Measurements from ENCODE around the gene ZNF778. TPM values are rescaled to one million over a fixed set of nuclear protein-coding genes. Genes with fewer than 3 reads are reported as not detected.

ZNF778 gene
- total RNA-seq, 4 donors from 2014 or later: 11.2 to 17.2 (median 13.9) TPM

DNA sequence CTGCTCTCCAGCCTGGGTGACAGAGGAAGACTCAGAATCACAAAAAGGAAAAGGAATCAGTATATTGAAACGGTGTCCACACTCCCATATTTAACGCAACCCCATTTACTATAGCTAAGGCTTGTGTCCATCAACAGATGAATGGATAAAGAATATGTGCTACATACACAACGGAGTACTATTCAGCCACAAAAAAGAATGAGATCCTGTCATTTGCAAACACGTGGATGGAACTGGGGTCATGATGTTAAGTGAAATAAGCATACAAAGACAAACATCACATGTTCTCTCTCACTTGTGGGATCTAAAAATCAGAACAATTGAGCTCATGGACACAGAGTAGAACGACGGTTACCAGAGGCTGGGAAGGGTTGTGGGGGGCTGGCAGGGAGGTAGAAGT, 55.1 kb downstream of the ZNF778 start:
- intact Hi-C loops (cut with DNase I): no loop called here
- no peak for DNase-seq (ENCODE audit: extremely low spot score)
- H3K36me3 ChIP-seq: peaks cover 54 to 94% (median 89%) of the 10 kb centered on the region in 4 donors
- no peak overlapping the region for H3K27ac ChIP-seq (replicated peaks in 1 of 4)
- H3K4me3 ChIP-seq: no peak overlapping the region
- H3K9me3 ChIP-seq: no peaks in the 10 kb centered on the region
- WGBS: 93% methylated on average over 6 of the region's 6 CpGs
- no peak for TF ChIP-seq POLR2A (IDR thresholded peaks at IDR 0.05; ENCODE audit: low read depth)
- TF ChIP-seq, protein P1, sequence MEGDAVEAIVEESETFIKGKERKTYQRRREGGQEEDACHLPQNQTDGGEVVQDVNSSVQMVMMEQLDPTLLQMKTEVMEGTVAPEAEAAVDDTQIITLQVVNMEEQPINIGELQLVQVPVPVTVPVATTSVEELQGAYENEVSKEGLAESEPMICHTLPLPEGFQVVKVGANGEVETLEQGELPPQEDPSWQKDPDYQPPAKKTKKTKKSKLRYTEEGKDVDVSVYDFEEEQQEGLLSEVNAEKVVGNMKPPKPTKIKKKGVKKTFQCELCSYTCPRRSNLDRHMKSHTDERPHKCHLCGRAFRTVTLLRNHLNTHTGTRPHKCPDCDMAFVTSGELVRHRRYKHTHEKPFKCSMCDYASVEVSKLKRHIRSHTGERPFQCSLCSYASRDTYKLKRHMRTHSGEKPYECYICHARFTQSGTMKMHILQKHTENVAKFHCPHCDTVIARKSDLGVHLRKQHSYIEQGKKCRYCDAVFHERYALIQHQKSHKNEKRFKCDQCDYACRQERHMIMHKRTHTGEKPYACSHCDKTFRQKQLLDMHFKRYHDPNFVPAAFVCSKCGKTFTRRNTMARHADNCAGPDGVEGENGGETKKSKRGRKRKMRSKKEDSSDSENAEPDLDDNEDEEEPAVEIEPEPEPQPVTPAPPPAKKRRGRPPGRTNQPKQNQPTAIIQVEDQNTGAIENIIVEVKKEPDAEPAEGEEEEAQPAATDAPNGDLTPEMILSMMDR (IDR thresholded peaks at IDR 0.05): no peak
- H3K4me1 ChIP-seq: no peaks in the 10 kb centered on the region
- H3K27me3 ChIP-seq: no peaks in the 10 kb centered on the region

DNA sequence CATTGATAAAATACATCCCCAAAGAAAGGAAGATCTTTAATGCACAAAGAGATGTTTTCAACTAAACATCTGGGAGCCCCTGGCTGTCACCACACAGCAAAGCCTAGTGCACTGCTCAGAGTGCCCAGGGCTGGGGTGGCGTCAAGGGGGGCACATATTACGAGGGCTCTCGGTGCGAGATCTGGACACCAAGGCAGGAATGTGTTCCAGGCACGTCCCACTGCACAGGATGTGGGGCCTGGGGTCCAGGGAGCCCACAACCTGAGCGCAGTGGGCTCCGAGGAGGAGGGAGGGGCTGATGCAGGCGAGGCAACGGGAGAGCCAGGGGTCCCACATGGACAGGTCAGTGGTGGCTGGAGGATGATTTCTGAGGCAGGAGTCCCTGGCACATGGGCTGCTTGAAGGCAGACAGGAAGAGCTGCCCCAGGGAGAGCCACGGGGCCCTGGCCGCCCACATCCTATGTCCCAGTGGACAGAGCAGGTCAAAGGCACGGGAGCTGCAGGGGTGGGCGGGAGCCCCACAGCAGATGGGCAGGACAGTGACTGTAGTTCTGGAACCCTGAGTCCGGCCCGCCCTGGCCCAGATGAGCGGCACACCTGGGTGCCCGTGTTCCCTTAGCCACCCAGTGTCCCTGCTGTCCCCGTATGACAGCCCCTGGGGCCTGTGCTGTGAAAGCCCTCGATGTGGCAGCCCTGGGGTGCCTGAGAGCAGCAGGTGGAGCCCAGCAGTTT, 56.4 kb downstream of the ZNF778 start:
- Histone ChIP-seq H3K36me3 (peaks cover 49 to 99% (median 96%) of the 10 kb centered on the region in 4 donors), H3K27ac (replicated peaks in 1 of 4) (no peak overlapping the region), H3K27me3 (no peaks in the 10 kb centered on the region), H3K4me1 (no peaks in the 10 kb centered on the region), H3K9me3 (no peaks in the 10 kb centered on the region), H3K4me3 (no peak overlapping the region)
- intact Hi-C loops (cut with DNase I): no loop called here
- WGBS: 93% methylated on average over 8 of the region's 19 CpGs
- DNase-seq (ENCODE audit: extremely low spot score): no peak
- TF ChIP-seq POLR2AphosphoS5 (IDR thresholded peaks at IDR 0.05): no peak
- no peak for TF ChIP-seq POLR2A (IDR thresholded peaks at IDR 0.05; ENCODE audit: low read depth)
- TF ChIP-seq, protein P1 (IDR thresholded peaks at IDR 0.05): no peak
- TF ChIP-seq EP300 (IDR thresholded peaks at IDR 0.05): no peak

DNA sequence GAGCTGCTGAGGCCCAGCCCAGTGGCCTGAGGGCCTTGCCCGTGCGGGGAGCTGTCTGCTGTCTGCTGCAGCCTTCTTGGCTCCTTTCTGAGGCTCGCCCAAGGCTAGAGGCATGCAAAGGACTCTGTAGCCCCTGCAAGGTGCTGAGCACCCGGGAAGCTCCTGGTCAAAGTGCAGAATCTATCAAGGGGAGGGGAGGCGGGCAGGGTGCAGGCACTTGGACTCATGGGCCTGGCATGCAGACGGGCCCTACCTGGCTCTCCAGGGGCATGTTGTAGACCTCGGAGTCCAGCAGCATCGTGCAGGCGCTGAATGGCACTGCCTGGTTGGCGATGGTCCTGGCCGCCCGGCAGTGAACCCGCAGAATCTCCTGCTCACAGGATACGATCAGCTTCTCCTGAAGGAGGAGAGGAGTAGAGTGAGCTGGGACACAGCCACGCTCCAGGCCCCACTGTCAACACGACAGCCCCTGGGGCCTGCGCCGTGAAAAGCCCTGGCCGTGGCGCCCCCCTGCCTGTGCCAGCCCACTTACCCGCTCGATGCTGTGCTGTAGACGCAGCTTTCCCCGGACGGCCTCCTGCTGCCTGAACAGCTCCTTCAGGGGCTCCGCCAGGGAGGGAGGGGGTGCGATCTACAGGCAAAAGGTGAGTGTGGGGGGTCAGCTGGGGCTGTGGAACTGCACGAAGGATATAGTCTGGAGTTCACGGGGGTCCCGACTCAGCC, 57.2 kb downstream of the ZNF778 start:
- Histone ChIP-seq H3K27ac (replicated peaks in 1 of 4) (no peak overlapping the region), H3K4me3 (no peak overlapping the region), H3K27me3 (no peaks in the 10 kb centered on the region), H3K4me1 (no peaks in the 10 kb centered on the region), H3K9me3 (no peaks in the 10 kb centered on the region), H3K36me3 (peaks cover 48 to 96% (median 93%) of the 10 kb centered on the region in 4 donors)
- WGBS: 93% methylated on average over 22 of the region's 30 CpGs
- no peak for DNase-seq (ENCODE audit: extremely low spot score)
- intact Hi-C loops (cut with DNase I): no loop called here
- TF ChIP-seq POLR2A (IDR thresholded peaks at IDR 0.05; ENCODE audit: low read depth) (no peak), POLR2AphosphoS5 (IDR thresholded peaks at IDR 0.05) (no peak), EP300 (IDR thresholded peaks at IDR 0.05) (no peak)
- TF ChIP-seq, protein P1 (IDR thresholded peaks at IDR 0.05): no peak

DNA sequence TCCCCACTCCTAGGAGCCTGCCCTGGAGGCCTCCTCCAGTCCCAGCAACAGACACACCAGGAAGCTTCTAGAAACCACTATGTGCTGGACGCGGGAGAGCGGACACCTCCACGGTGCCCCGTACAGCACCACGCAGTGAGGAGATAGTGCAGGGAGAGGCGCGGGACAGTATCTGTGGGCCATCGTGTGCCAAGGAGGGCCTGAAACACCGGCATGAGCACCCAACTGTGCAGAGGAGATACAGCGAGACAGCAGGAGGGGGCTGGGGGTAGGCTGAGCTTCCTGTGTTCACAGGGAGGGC, 57.7 kb downstream of the ZNF778 start:
- WGBS: 97% methylated on average over 11 of the region's 11 CpGs
- H3K4me1 ChIP-seq: no peaks in the 10 kb centered on the region
- peaks cover 43 to 96% (median 93%) of the 10 kb centered on the region in 4 donors for H3K36me3 ChIP-seq
- TF ChIP-seq POLR2A (IDR thresholded peaks at IDR 0.05; ENCODE audit: low read depth) (no peak), EP300 (IDR thresholded peaks at IDR 0.05) (no peak), POLR2AphosphoS5 (IDR thresholded peaks at IDR 0.05) (no peak)
- TF ChIP-seq, protein P1 (IDR thresholded peaks at IDR 0.05): no peak
- H3K9me3 ChIP-seq: no peaks in the 10 kb centered on the region
- no peak overlapping the region for H3K27ac ChIP-seq (replicated peaks in 1 of 4)
- no peaks in the 10 kb centered on the region for H3K27me3 ChIP-seq
- intact Hi-C loops (cut with DNase I): no loop called here
- H3K4me3 ChIP-seq: no peak overlapping the region
- DNase-seq (ENCODE audit: extremely low spot score): no peak

Measured in esophagus muscularis mucosa (tissue), 4 donors.